HepG2 (cell line): Measurements from ENCODE around the gene ENC1. TPM values are rescaled to one million over a fixed set of nuclear protein-coding genes. Genes with fewer than 3 reads are reported as not detected.
A peak's percentile ranks its signal among the peaks of the same experiment; 100 is the strongest.

ENCODE experiments used
- AHR ChIP-seq: IDR thresholded peaks from 2 replicates; pipeline ENCODE4 v1.6.1; 2018; ENCODE audit warnings: missing genetic modification reagents, missing compliant biosample characterization
- BORCS8-MEF2B ChIP-seq: sonication (generic); formaldehyde crosslinking; IDR thresholded peaks from 2 replicates; pipeline ENCODE4 v1.8.0; 2022; ENCODE audit warnings: mild to moderate bottlenecking, missing genetic modification reagents
- CEBPG ChIP-seq: IDR thresholded peaks from 2 replicates; pipeline ENCODE4 v1.6.1; 2016
- CERS6 ChIP-seq: sonication (generic); formaldehyde crosslinking; IDR thresholded peaks from 2 replicates; pipeline ENCODE4 v1.5.0; 2020; ENCODE audit warnings: missing genetic modification reagents
- DMAP1 ChIP-seq: IDR thresholded peaks from 2 replicates; pipeline ENCODE4 v1.6.1; 2016
- EP300 ChIP-seq, 3 experiments: sonication (generic) in 1 of 3; formaldehyde crosslinking in 1 of 3; IDR thresholded peaks; 2 replicates each; pipeline versions ENCODE4 v1.5.1 to v1.6.1; 2011 to 2020; ENCODE audit warnings: low read depth in 2 of 3, low read length in 2 of 3, borderline replicate concordance in 1 of 3, improper control_type of control experiment in 1 of 3, mild to moderate bottlenecking in 1 of 3, missing genetic modification reagents in 1 of 3, moderate library complexity in 1 of 3
- GABPB1 ChIP-seq: IDR thresholded peaks from 2 replicates; pipeline ENCODE4 v1.6.1; 2016; ENCODE audit warnings: mild to moderate bottlenecking, missing genetic modification reagents, moderate library complexity, missing compliant biosample characterization
- GATAD1 ChIP-seq: IDR thresholded peaks from 2 replicates; pipeline ENCODE4 v1.6.1; 2016; ENCODE audit warnings: missing genetic modification reagents, missing compliant biosample characterization
- GZF1 ChIP-seq: sonication (generic); formaldehyde crosslinking; IDR thresholded peaks from 2 replicates; pipeline ENCODE4 v1.5.1; 2020; ENCODE audit warnings: mild to moderate bottlenecking, missing genetic modification reagents
- HMG20A ChIP-seq: IDR thresholded peaks from 2 replicates; pipeline ENCODE4 v1.6.1; 2016; ENCODE audit warnings: borderline replicate concordance
- HNF4A ChIP-seq: sonication (generic); formaldehyde crosslinking; IDR thresholded peaks from 2 replicates; pipeline ENCODE4 v1.4.0; 2020; ENCODE audit warnings: missing genetic modification reagents
- HOXA3 ChIP-seq: sonication (generic); formaldehyde crosslinking; IDR thresholded peaks from 2 replicates; pipeline ENCODE4 v1.5.0; 2020; ENCODE audit warnings: missing genetic modification reagents
- SKIL ChIP-seq: sonication (generic); formaldehyde crosslinking; IDR thresholded peaks from 2 replicates; pipeline ENCODE4 v1.8.0; 2022; ENCODE audit warnings: missing genetic modification reagents, mild to moderate bottlenecking, moderate library complexity, borderline replicate concordance
- SMAD1 ChIP-seq: sonication (generic); formaldehyde crosslinking; IDR thresholded peaks from 2 replicates; pipeline ENCODE4 v1.4.0; 2020; ENCODE audit warnings: missing genetic modification reagents, low read depth, mild to moderate bottlenecking, borderline replicate concordance
- THRA ChIP-seq: sonication (generic); formaldehyde crosslinking; IDR thresholded peaks from 2 replicates; pipeline ENCODE4 v1.4.0; 2020; ENCODE audit warnings: missing genetic modification reagents, borderline replicate concordance
- ZBTB21 ChIP-seq: sonication (generic); formaldehyde crosslinking; IDR thresholded peaks from 2 replicates; pipeline ENCODE4 v1.4.0; 2020; ENCODE audit warnings: missing genetic modification reagents
- ZBTB8A ChIP-seq: sonication (generic); formaldehyde crosslinking; IDR thresholded peaks from 2 replicates; pipeline ENCODE4 v1.4.0; 2020; ENCODE audit warnings: mild to moderate bottlenecking, low read depth, missing genetic modification reagents, borderline replicate concordance
- ZC3H4 ChIP-seq: sonication (generic); formaldehyde crosslinking; IDR thresholded peaks from 2 replicates; pipeline ENCODE4 v1.4.0; 2020; ENCODE audit warnings: missing genetic modification reagents, borderline replicate concordance
- ZFP1 ChIP-seq: IDR thresholded peaks from 2 replicates; pipeline ENCODE4 v1.6.1; 2016
- ZFP41 ChIP-seq: sonication (generic); formaldehyde crosslinking; IDR thresholded peaks from 2 replicates; pipeline ENCODE4 v1.4.0; 2020; ENCODE audit warnings: mild to moderate bottlenecking, missing genetic modification reagents, borderline replicate concordance
- ZKSCAN8 ChIP-seq: IDR thresholded peaks from 2 replicates; pipeline ENCODE4 v1.6.1; 2016; ENCODE audit warnings: borderline replicate concordance, missing genetic modification reagents, missing compliant biosample characterization
- ZNF224 ChIP-seq: sonication (generic); formaldehyde crosslinking; IDR thresholded peaks from 2 replicates; pipeline ENCODE4 v1.5.0; 2020; ENCODE audit warnings: mild to moderate bottlenecking, missing genetic modification reagents
- ZNF326 ChIP-seq: sonication (generic); formaldehyde crosslinking; IDR thresholded peaks from 2 replicates; pipeline ENCODE4 v1.4.0; 2020; ENCODE audit warnings: missing genetic modification reagents, borderline replicate concordance
- ZNF549 ChIP-seq: sonication (generic); formaldehyde crosslinking; IDR thresholded peaks from 2 replicates; pipeline ENCODE4 v1.5.0; 2020; ENCODE audit warnings: missing genetic modification reagents
- ZNF572 ChIP-seq: sonication (generic); formaldehyde crosslinking; IDR thresholded peaks from 2 replicates; pipeline ENCODE4 v1.5.1; 2020; ENCODE audit warnings: mild to moderate bottlenecking, missing genetic modification reagents
- ZNF749 ChIP-seq: sonication (generic); formaldehyde crosslinking; IDR thresholded peaks from 2 replicates; pipeline ENCODE4 v1.8.0; 2022; ENCODE audit warnings: mild to moderate bottlenecking, missing genetic modification reagents, moderate library complexity, borderline replicate concordance
- ZNF879 ChIP-seq: sonication (generic); formaldehyde crosslinking; IDR thresholded peaks from 2 replicates; pipeline ENCODE4 v1.8.1; 2023; ENCODE audit warnings: missing genetic modification reagents
- polyA plus RNA-seq, 8 experiments: library from polyadenylated mRNA; depleted of rRNA in 3 of 8; stranded (reverse) in 7 of 8; unstranded in 1 of 8; fragments of >200 nt; fragmentation: Illumina TruSeq in 4 of 8; extraction: Trizol in 4 of 8; gene quantifications; 2 replicates each; pipeline versions ENCODE4 v1.2.1 to v1.2.3, GENCODE V29; 2011 to 2016; ENCODE audit warnings: low read depth in 4 of 8, missing spikeins in 1 of 8, mixed read lengths in 1 of 8; ENCODE audit not compliant: insufficient read depth in 1 of 8
- total RNA-seq, 5 experiments: library from RNA; depleted of rRNA; stranded (reverse); fragments of >200 nt; fragmentation: Illumina TruSeq; extraction: Trizol; gene quantifications; 2 replicates each; pipeline ENCODE4 v1.2.3, GENCODE V29; 2016; ENCODE audit warnings: low read depth in 1 of 5

The ENC1 gene
- total and polyA plus RNA-seq, 2 of the 13 experiments (the other 11 are each of a cell fraction or from before 2014, with no cell fraction given): 63.8 to 64.4 TPM

GRCh38 chr5:74640954-74641734 lies 616 bp upstream of the ENC1 start (continued):
- TF ChIP-seq CEBPG (CRISPR knock-in tag) (peak; percentile 14; the same call in 1 of the 2 replicates), CERS6 (0 out of 2 replicates have a peak, but pooled peaks have one; percentile 48), BORCS8-MEF2B (CRISPR knock-in tag) (no peak), GZF1 (CRISPR knock-in tag) (no peak), ZNF549 (CRISPR knock-in tag) (0 out of 2 replicates have a peak, but pooled peaks have one; percentile 30), ZNF326 (CRISPR knock-in tag) (no peak), HMG20A (no peak; the same call in 1 of the 2 replicates), HOXA3 (CRISPR knock-in tag) (peak; percentile 88), AHR (CRISPR knock-in tag) (no peak), ZKSCAN8 (0 out of 2 replicates have a peak, but pooled peaks have one; percentile 42), THRA (CRISPR knock-in tag) (0 out of 2 replicates have a peak, but pooled peaks have one; percentile 33), GABPB1 (CRISPR knock-in tag) (peak; percentile 61; the same call in 1 of the 2 replicates), ZNF749 (CRISPR knock-in tag) (no peak), ZNF224 (CRISPR knock-in tag) (no peak; the same call in 1 of the 2 replicates), GATAD1 (peak; percentile 55), ZC3H4 (CRISPR knock-in tag) (no peak; the same call in 1 of the 2 replicates), EP300 (IDR thresholded peaks at IDR 0.05; ENCODE audit: low read depth in 2 of 2, low read length in 2 of 2) (peak in 1 of 2 experiments; percentile 67; a peak in 2 of 4 replicates), EP300 (CRISPR knock-in tag; IDR thresholded peaks at IDR 0.05; ENCODE audit: borderline replicate concordance) (peak; percentile 38; the same call in 1 of the 2 replicates), HNF4A (peak; percentile 92), ZNF879 (CRISPR knock-in tag) (no peak), ZFP1 (CRISPR knock-in tag) (no peak), ZBTB21 (CRISPR knock-in tag) (no peak), ZNF572 (CRISPR knock-in tag) (no peak), DMAP1 (peak; percentile 84), SKIL (CRISPR knock-in tag) (no peak), SMAD1 (peak; percentile 13; the same call in 1 of the 2 replicates), ZFP41 (peak; percentile 69; the same call in 1 of the 2 replicates), ZBTB8A (CRISPR knock-in tag) (no peak)
